GM12801 (cell line): Measurements from ENCODE around the gene SETDB2.

ENCODE experiments used
- TF ChIP-seq, protein P1 (sequence below): IDR thresholded peaks from one replicate; pipeline ENCODE4 v1.5.1; 2011; ENCODE audit warnings: control low read depth; ENCODE audit not compliant: insufficient read length; ENCODE audit errors: extremely low read depth

The SETDB2 gene

DNA sequence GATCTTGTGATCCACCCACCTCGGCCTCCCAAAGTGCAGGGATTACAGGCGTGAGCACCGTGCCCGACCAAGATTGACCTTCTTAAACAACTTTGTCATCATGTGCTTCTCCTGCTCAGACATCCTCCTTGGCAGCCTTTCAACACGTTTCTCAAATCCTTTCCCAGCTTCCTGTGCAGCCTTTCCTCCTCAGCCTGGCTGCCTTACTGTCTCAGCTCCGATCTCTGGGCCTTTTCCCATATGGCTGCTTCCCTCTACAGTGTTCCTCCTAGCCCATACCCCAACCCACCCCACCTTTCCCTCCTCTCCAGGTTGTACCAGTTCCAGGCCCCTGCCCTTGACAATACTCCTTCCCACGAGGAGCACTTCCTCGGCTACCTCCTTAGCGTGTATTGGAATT lies 58.9 kb downstream of the SETDB2 start:
- TF ChIP-seq, protein P1, sequence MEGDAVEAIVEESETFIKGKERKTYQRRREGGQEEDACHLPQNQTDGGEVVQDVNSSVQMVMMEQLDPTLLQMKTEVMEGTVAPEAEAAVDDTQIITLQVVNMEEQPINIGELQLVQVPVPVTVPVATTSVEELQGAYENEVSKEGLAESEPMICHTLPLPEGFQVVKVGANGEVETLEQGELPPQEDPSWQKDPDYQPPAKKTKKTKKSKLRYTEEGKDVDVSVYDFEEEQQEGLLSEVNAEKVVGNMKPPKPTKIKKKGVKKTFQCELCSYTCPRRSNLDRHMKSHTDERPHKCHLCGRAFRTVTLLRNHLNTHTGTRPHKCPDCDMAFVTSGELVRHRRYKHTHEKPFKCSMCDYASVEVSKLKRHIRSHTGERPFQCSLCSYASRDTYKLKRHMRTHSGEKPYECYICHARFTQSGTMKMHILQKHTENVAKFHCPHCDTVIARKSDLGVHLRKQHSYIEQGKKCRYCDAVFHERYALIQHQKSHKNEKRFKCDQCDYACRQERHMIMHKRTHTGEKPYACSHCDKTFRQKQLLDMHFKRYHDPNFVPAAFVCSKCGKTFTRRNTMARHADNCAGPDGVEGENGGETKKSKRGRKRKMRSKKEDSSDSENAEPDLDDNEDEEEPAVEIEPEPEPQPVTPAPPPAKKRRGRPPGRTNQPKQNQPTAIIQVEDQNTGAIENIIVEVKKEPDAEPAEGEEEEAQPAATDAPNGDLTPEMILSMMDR, result no peak

- TF ChIP-seq, protein P1, result no peak
These were observed 59.9 kb downstream of the SETDB2 start for GRCh38 chr13:49503951-49504350.

GRCh38 chr13:49512578-49512977 lies 68.5 kb downstream of the SETDB2 start:
- TF ChIP-seq, protein P1, result no peak

DNA sequence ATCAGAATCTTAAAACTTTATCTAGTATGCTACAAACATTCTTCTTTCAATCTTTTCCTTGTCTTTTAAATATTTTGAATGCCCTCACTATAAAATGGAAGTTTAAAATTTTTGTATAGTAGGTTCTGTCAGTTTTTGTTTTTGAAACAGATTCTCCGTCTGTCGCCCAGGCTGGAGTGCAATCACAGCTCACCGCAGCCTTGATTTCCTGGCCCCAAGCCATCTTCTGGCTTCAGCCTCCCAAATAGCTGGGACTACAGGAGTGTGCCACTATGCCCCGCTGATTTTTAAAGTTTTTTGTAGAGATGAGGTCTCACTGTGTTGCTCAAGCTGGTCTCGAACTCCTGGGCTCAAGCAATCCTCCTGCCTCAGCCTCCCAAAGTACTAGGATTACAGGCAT lies 72.4 kb downstream of the SETDB2 start:
- TF ChIP-seq, protein P1, result no peak

GRCh38 chr13:49517461-49517860 lies 73.4 kb downstream of the SETDB2 start:
- TF ChIP-seq, protein P1, result no peak

- TF ChIP-seq, protein P1, result no peak
These were observed 77.2 kb downstream of the SETDB2 start for GRCh38 chr13:49521224-49521623.

- TF ChIP-seq, protein P1, result no peak
These were observed 80.8 kb downstream of the SETDB2 start for GRCh38 chr13:49524740-49525501.

DNA sequence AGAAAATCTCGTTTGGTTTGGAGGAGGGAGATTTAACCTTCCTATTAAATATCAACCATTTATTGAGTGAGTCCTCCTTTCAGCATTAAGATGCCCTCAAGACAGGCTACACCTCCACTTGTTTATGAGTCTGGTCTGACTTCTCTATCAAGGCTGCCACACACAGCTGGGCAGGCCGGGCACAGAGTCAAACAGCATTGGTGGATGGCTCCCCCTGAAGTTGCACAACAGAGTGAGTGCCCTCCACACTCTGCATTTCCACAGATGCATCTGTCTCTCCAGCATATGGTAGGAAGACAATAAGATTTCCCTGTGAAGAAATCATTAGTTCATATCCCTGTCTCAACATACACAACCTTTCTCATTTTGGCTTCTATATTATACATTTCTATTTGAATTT lies 83.0 kb downstream of the SETDB2 start:
- TF ChIP-seq, protein P1, result no peak
